Naive thymus-derived CD4-positive, alpha-beta T cell (primary cell): ENCODE results near the gene ADARB1. TPM values are rescaled to one million over a fixed set of nuclear protein-coding genes. Genes with fewer than 3 reads are reported as not detected.
A peak's percentile ranks its signal among the peaks of the same experiment; 100 is the strongest.

ENCODE experiments used
- ATAC-seq: fragments of 150-1000 bp; cut with Tn5 transposase; 2 replicates; pipeline ENCODE4 v1.10.0; 2021; ENCODE audit warnings: mild to moderate bottlenecking, moderate library complexity
- CTCF ChIA-PET: fragments of 350-600 bp; sonication (Branson Sonifier 250); formaldehyde crosslinking; loops from one replicate; lab custom pipeline; 2021; ENCODE audit warnings: antibody characterized with exemption; lab: Charles Lee
- POLR2A ChIA-PET: fragments of 350-600 bp; sonication (Branson Sonifier 250); formaldehyde crosslinking; loops from one replicate; lab custom pipeline; 2021; ENCODE audit warnings: antibody characterized with exemption, inconsistent platforms; lab: Charles Lee
- DNase-seq, 9 donors: peaks; one replicate each; pipeline versions ENCODE4 v3.0.0 to v3.0.0-alpha.2; 2020 to 2022; ENCODE audit warnings: mixed read lengths in 1 of 9
- H3K27ac ChIP-seq: one replicate; pipeline ENCODE4 v1.7.0; 2013; ENCODE audit warnings: mild to moderate bottlenecking, low read depth, low read length, moderate library complexity
- H3K27me3 ChIP-seq, 2 donors: one replicate each; pipeline ENCODE4 v1.7.0; 2013; ENCODE audit warnings: low read length in 2 of 2, mild to moderate bottlenecking in 2 of 2, moderate library complexity in 2 of 2; ENCODE audit not compliant: control insufficient read depth in 2 of 2, insufficient read depth in 2 of 2
- H3K36me3 ChIP-seq, 3 experiments: 1 replicate in 2 of 3; 2 replicates in 1 of 3; pipeline ENCODE4 v1.7.0; 2013; ENCODE audit warnings: low read length in 3 of 3, mild to moderate bottlenecking in 3 of 3, moderate library complexity in 1 of 3; ENCODE audit not compliant: insufficient read depth in 3 of 3, control insufficient read depth in 2 of 3
- H3K4me1 ChIP-seq, 2 donors: one replicate each; pipeline ENCODE4 v1.7.0; 2013; ENCODE audit warnings: low read length in 2 of 2, mild to moderate bottlenecking in 2 of 2, moderate library complexity in 1 of 2; ENCODE audit not compliant: control insufficient read depth in 2 of 2, insufficient read depth in 2 of 2
- H3K4me3 ChIP-seq: 2 replicates; pipeline ENCODE4 v1.7.0; 2013; ENCODE audit warnings: mild to moderate bottlenecking, low read length
- H3K9me3 ChIP-seq, 3 experiments: 1 replicate in 2 of 3; 2 replicates in 1 of 3; pipeline ENCODE4 v1.7.0; 2013; ENCODE audit warnings: low read length in 3 of 3; ENCODE audit not compliant: control insufficient read depth in 2 of 3
- H3K27ac Mint-ChIP-seq, 9 donors: one replicate each; pipeline ENCODE4 v1.8.0; 2020 to 2022; ENCODE audit warnings: mixed read lengths in 9 of 9, mild to moderate bottlenecking in 8 of 9, moderate library complexity in 5 of 9, inconsistent platforms in 2 of 9
- H3K27me3 Mint-ChIP-seq, 5 donors: one replicate each; pipeline ENCODE4 v1.8.0; 2021 to 2022; ENCODE audit warnings: mixed read lengths in 5 of 5, mild to moderate bottlenecking in 1 of 5
- H3K36me3 Mint-ChIP-seq, 5 donors: one replicate each; pipeline ENCODE4 v1.8.0; 2020 to 2022; ENCODE audit warnings: mixed read lengths in 5 of 5, mild to moderate bottlenecking in 3 of 5, inconsistent platforms in 1 of 5
- H3K4me1 Mint-ChIP-seq, 7 donors: one replicate each; pipeline ENCODE4 v1.8.0; 2020 to 2022; ENCODE audit warnings: mixed read lengths in 7 of 7, mild to moderate bottlenecking in 3 of 7, inconsistent platforms in 1 of 7
- H3K4me3 Mint-ChIP-seq, 10 donors: one replicate each; pipeline ENCODE4 v1.8.0; 2020 to 2022; ENCODE audit warnings: mild to moderate bottlenecking in 10 of 10, mixed read lengths in 10 of 10, moderate library complexity in 6 of 10, inconsistent platforms in 2 of 10
- H3K9me3 Mint-ChIP-seq, 11 donors: one replicate each; pipeline ENCODE4 v1.8.0; 2020 to 2022; ENCODE audit warnings: mixed read lengths in 11 of 11, mild to moderate bottlenecking in 4 of 11, inconsistent platforms in 1 of 11, moderate library complexity in 1 of 11
- intact Hi-C, 2 donors: fragments of 100-400 bp; cut with micrococcal nuclease; formaldehyde crosslinking; loops; one replicate each; pipeline ENCODE4 v1.15.1; 2023
- polyA plus RNA-seq, 2 donors: library from polyadenylated mRNA; unstranded; fragments of 300-500 nt; fragmentation: Illumina TruSeq; gene quantifications; one replicate each; pipeline ENCODE4 v1.2.3, GENCODE V29; 2021
- total RNA-seq, 6 experiments: library from RNA in 5 of 6; stranded (reverse) in 5 of 6; gene quantifications; 1 replicate in 5 of 6; 2 replicates in 1 of 6; pipeline ENCODE4 v1.2.3 and lab custom pipeline; 2021 to 2026

ADARB1 gene
- total and polyA plus RNA-seq, 7 experiments from 2014 or later = 6.2 to 52.2 (median 38.4) TPM

DNA sequence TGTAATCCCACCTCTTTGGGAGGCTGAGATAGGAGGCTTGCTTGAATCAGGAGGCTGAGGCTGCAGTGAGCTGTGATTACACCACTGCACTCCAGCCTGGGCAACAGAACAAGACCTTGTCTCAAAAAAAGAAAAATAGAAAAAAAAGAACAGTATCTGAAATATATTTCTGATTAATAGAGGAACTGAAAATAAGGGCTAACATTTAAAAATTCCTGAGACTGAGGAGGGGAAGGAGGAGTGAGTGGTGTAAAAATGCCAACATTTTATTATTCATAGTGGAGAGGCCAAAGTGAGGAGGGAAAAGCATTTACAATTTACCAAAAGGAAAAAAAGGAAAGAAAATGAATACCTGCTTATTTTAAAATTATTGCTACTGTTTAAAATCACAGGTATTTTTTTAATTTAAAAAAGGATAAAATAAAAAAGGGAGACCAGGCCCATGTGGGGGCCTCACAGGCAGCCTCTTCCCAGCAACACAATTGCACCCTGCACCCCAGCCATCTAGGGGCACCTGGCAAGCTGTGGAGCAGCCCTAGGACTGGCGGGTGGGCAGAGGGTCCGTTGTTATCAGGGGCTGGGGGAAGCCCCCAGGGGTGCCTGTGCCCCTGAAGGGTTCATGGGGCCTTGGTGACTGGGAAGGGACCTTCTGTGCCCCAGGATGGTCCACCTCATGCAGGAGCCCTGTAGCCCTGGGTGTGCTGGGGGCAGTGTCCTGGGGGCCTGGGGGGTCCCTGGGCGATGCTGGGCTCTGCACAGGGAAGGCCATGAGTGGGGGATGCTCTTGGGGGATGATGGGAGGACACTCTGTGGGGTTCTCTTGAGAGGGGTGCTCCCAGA lies 34.8 kb upstream of the ADARB1 start:
- H3K36me3 Mint-ChIP-seq = peaks cover 0 to 12% (median 0%) of the 10 kb centered on the region in 5 donors
- peaks cover 0 to 21% (median 10%) of the 10 kb centered on the region in 11 donors for H3K9me3 Mint-ChIP-seq
- ATAC-seq (no peak), DNase-seq (no peak)
- H3K4me3 Mint-ChIP-seq = no peak overlapping the region
- H3K4me3 ChIP-seq = no peak overlapping the region
- H3K27ac Mint-ChIP-seq = no peak overlapping the region
- H3K9me3 ChIP-seq = no peaks in the 10 kb centered on the region
- H3K27me3 ChIP-seq = no peaks in the 10 kb centered on the region
- ChIA-PET CTCF (no interaction called here), POLR2A (no interaction called here)
- peaks cover 0 to 12% (median 5%) of the 10 kb centered on the region in 5 donors for H3K27me3 Mint-ChIP-seq
- H3K27ac ChIP-seq = no peak overlapping the region
- H3K4me1 Mint-ChIP-seq = peaks cover 0 to 7% (median 0%) of the 10 kb centered on the region in 7 donors
- H3K4me1 ChIP-seq = no peaks in the 10 kb centered on the region
- intact Hi-C loops = no loop called here
- H3K36me3 ChIP-seq = no peaks in the 10 kb centered on the region

DNA sequence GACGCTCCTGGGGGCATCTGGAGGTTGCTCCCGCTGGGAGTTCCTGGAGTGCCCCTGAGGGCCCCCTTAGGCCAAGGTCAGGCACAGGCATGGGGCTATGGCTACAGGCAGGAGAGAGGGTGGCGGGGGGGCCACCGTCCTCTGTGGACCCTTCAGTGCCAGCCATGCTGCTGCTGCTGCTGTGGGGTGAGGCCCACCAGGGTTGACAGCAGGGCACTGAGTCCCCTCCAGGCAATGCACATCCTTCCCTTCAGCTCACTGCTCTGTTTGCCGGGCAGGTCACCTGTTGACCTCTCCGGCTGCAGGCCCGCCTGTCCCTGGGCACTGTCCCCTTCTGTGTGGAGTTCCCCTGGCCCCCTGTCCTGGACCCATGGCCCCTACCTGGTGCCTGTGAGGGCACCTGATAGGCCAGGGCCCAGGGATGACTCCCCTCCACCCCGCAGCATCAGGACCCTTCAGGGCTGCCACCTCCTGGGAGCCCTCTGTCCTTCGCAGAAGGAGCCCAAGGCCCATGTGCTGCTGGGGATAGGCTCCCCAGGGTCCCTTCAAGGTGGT lies 34.1 kb upstream of the ADARB1 start:
- Histone ChIP-seq H3K4me1 (no peaks in the 10 kb centered on the region), H3K4me3 (no peak overlapping the region), H3K27me3 (no peaks in the 10 kb centered on the region), H3K36me3 (no peaks in the 10 kb centered on the region), H3K9me3 (no peaks in the 10 kb centered on the region), H3K27ac (no peak overlapping the region)
- Mint-ChIP-seq H3K4me1 (peaks cover 0 to 7% (median 0%) of the 10 kb centered on the region in 7 donors), H3K4me3 (no peak overlapping the region), H3K36me3 (peaks cover 0 to 12% (median 0%) of the 10 kb centered on the region in 5 donors), H3K9me3 (peaks cover 2 to 27% (median 10%) of the 10 kb centered on the region in 11 donors), H3K27me3 (peaks cover 0 to 19% (median 11%) of the 10 kb centered on the region in 5 donors), H3K27ac (no peak overlapping the region)
- POLR2A ChIA-PET = no interaction called here
- intact Hi-C loops = no loop called here
- ATAC-seq = no peak
- no peak for DNase-seq
- CTCF ChIA-PET = no interaction called here

- ChIA-PET CTCF (no interaction called here), POLR2A (no interaction called here)
- H3K36me3 Mint-ChIP-seq = peaks cover 0 to 10% (median 0%) of the 10 kb centered on the region in 5 donors
- H3K27me3 ChIP-seq = no peaks in the 10 kb centered on the region
- no peak overlapping the region for H3K4me3 Mint-ChIP-seq
- H3K4me1 ChIP-seq = no peaks in the 10 kb centered on the region
- no peak overlapping the region for H3K27ac ChIP-seq
- intact Hi-C loops = no loop called here
- H3K9me3 Mint-ChIP-seq = peaks cover 0 to 24% (median 13%) of the 10 kb centered on the region in 11 donors
- H3K27me3 Mint-ChIP-seq = peaks cover 0 to 24% (median 14%) of the 10 kb centered on the region in 5 donors
- no peaks in the 10 kb centered on the region for H3K9me3 ChIP-seq
- no peak for ATAC-seq
- DNase-seq = no peak
- peaks cover 0 to 7% (median 0%) of the 10 kb centered on the region in 7 donors for H3K4me1 Mint-ChIP-seq
- no peak overlapping the region for H3K4me3 ChIP-seq
- no peak overlapping the region for H3K27ac Mint-ChIP-seq
- H3K36me3 ChIP-seq = no peaks in the 10 kb centered on the region
Measured at GRCh38 chr21:45040739-45041138, 33.6 kb upstream of the ADARB1 start.

GRCh38 chr21:45041351-45041805 lies 33.0 kb upstream of the ADARB1 start:
- Histone ChIP-seq H3K36me3 (no peaks in the 10 kb centered on the region), H3K9me3 (no peaks in the 10 kb centered on the region), H3K27ac (no peak overlapping the region), H3K4me1 (no peaks in the 10 kb centered on the region), H3K27me3 (no peaks in the 10 kb centered on the region), H3K4me3 (no peak overlapping the region)
- POLR2A ChIA-PET = no interaction called here
- ATAC-seq = peak; percentile 32
- Mint-ChIP-seq H3K36me3 (peaks cover 0 to 7% (median 0%) of the 10 kb centered on the region in 5 donors), H3K9me3 (peaks cover 0 to 21% (median 10%) of the 10 kb centered on the region in 11 donors), H3K27ac (no peak overlapping the region), H3K4me3 (no peak overlapping the region), H3K4me1 (peaks cover 0 to 7% (median 0%) of the 10 kb centered on the region in 7 donors), H3K27me3 (peaks cover 0 to 24% (median 14%) of the 10 kb centered on the region in 5 donors)
- intact Hi-C loops = no loop called here
- no peak for DNase-seq
- CTCF ChIA-PET = no interaction called here

GRCh38 chr21:45041984-45042663 lies 32.3 kb upstream of the ADARB1 start:
- Histone ChIP-seq H3K27ac (no peak overlapping the region), H3K4me3 (no peak overlapping the region)
- ATAC-seq = no peak

DNA sequence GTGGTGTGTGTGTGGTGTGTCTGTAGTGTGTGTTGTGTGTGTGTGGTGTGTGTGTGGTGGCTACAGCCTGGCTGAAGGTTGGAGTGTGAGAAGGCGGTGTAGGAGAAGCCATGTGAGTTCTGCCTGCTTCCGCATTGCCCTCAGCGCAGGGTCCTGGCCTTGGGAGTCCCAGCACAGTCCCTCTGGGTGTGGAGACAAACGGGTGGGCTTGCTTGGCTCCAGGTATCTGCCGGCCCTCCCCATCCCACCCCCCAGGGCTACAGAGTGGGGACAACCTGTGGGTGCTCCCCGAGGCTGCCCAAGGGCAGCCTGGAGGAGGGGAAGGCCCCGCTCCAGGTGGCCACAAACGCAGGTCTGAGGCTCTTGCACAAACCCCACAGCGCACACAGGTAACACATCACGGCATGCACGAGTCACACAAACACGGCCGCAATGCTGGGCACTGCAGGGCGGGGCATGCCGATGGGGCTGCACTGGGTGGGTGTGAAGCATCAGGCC lies 31.7 kb upstream of the ADARB1 start:
- no peak for ATAC-seq
- Mint-ChIP-seq H3K4me1 (peaks cover 0 to 7% (median 0%) of the 10 kb centered on the region in 7 donors), H3K9me3 (peaks cover 0 to 26% (median 15%) of the 10 kb centered on the region in 11 donors), H3K36me3 (peaks cover 0 to 7% (median 3%) of the 10 kb centered on the region in 5 donors), H3K4me3 (no peak overlapping the region), H3K27me3 (peaks cover 7 to 29% (median 20%) of the 10 kb centered on the region in 5 donors), H3K27ac (peak overlapping the region in 1 of 9 donors; percentile 79)
- intact Hi-C loops = no loop called here
- Histone ChIP-seq H3K36me3 (no peaks in the 10 kb centered on the region), H3K27me3 (no peaks in the 10 kb centered on the region), H3K9me3 (peaks cover 0 to 6% (median 0%) of the 10 kb centered on the region in 3 experiments), H3K27ac (no peak overlapping the region), H3K4me1 (no peaks in the 10 kb centered on the region), H3K4me3 (no peak overlapping the region)
- no peak for DNase-seq
- ChIA-PET CTCF (no interaction called here), POLR2A (no interaction called here)

More at GRCh38 chr21:45041984-45042663, 32.3 kb upstream of the ADARB1 start:
- Mint-ChIP-seq H3K36me3 (peaks cover 0 to 7% (median 0%) of the 10 kb centered on the region in 5 donors), H3K9me3 (peaks cover under 1 to 21% (median 9%) of the 10 kb centered on the region in 11 donors), H3K4me3 (no peak overlapping the region), H3K4me1 (peaks cover 0 to 7% (median 0%) of the 10 kb centered on the region in 7 donors), H3K27me3 (peaks cover 5 to 24% (median 15%) of the 10 kb centered on the region in 5 donors), H3K27ac (peak overlapping the region in 1 of 9 donors; percentile 79)
- Histone ChIP-seq H3K4me1 (no peaks in the 10 kb centered on the region), H3K9me3 (peaks cover 0 to 5% (median 0%) of the 10 kb centered on the region in 3 experiments), H3K36me3 (no peaks in the 10 kb centered on the region), H3K27me3 (no peaks in the 10 kb centered on the region)
- no peak for DNase-seq
- ChIA-PET CTCF (no interaction called here), POLR2A (no interaction called here)
- intact Hi-C loops = no loop called here
